ENCODE data around the gene LAMTOR2.

Gene LAMTOR2

GRCh38 chr1:156079762-156080161, 25.2 kb downstream of the LAMTOR2 start:
- no peak for FAIRE-seq
- DNase-seq (ENCODE audit: insufficient read length, low spot score) = no peak
- TF ChIP-seq POLR2A (IDR thresholded peaks at IDR 0.05; ENCODE audit: low read depth, low read length) (no peak), PAX5 (IDR thresholded peaks at IDR 0.05; ENCODE audit: insufficient read depth, low read length, severe bottlenecking) (no peak), POLR2AphosphoS5 (IDR thresholded peaks at IDR 0.05; ENCODE audit: low read depth, low read length) (no peak), TAF1 (IDR thresholded peaks at IDR 0.05; ENCODE audit: low read depth, low read length) (no peak), SPI1 (IDR thresholded peaks at IDR 0.05; ENCODE audit: low read depth, low read length) (no peak)

GRCh38 chr1:156080241-156080862, 25.8 kb downstream of the LAMTOR2 start:
- no peak for DNase-seq (ENCODE audit: insufficient read length, low spot score)
- no peak for FAIRE-seq
- no peak for TF ChIP-seq POU2F2 (IDR thresholded peaks at IDR 0.05; ENCODE audit: low read depth, low read length)

GRCh38 chr1:156080863-156081179, 26.2 kb downstream of the LAMTOR2 start:
- TF ChIP-seq POLR2A (IDR thresholded peaks at IDR 0.05; ENCODE audit: low read depth, low read length) = no peak
- TF ChIP-seq SPI1 (IDR thresholded peaks at IDR 0.05; ENCODE audit: low read depth, low read length) = no peak
- TF ChIP-seq PAX5 (IDR thresholded peaks at IDR 0.05; ENCODE audit: insufficient read depth, low read length, severe bottlenecking) = no peak
- TF ChIP-seq POU2F2 (IDR thresholded peaks at IDR 0.05; ENCODE audit: low read depth, low read length) = no peak
- no peak for TF ChIP-seq TAF1 (IDR thresholded peaks at IDR 0.05; ENCODE audit: low read depth, low read length)
- no peak for TF ChIP-seq POLR2AphosphoS5 (IDR thresholded peaks at IDR 0.05; ENCODE audit: low read depth, low read length)
- FAIRE-seq (no peak), DNase-seq (ENCODE audit: insufficient read length, low spot score) (no peak)

GRCh38 chr1:156081180-156081916, 26.8 kb downstream of the LAMTOR2 start:
- FAIRE-seq = no peak
- TF ChIP-seq POLR2A (IDR thresholded peaks at IDR 0.05; ENCODE audit: low read depth, low read length) (no peak), SPI1 (IDR thresholded peaks at IDR 0.05; ENCODE audit: low read depth, low read length) (no peak), TAF1 (IDR thresholded peaks at IDR 0.05; ENCODE audit: low read depth, low read length) (no peak), POU2F2 (IDR thresholded peaks at IDR 0.05; ENCODE audit: low read depth, low read length) (no peak), POLR2AphosphoS5 (IDR thresholded peaks at IDR 0.05; ENCODE audit: low read depth, low read length) (no peak), PAX5 (IDR thresholded peaks at IDR 0.05; ENCODE audit: insufficient read depth, low read length, severe bottlenecking) (no peak)
- DNase-seq (ENCODE audit: insufficient read length, low spot score) = no peak

- TF ChIP-seq PAX5 (IDR thresholded peaks at IDR 0.05; ENCODE audit: insufficient read depth, low read length, severe bottlenecking) (no peak), POU2F2 (IDR thresholded peaks at IDR 0.05; ENCODE audit: low read depth, low read length) (no peak), TAF1 (IDR thresholded peaks at IDR 0.05; ENCODE audit: low read depth, low read length) (no peak), POLR2A (IDR thresholded peaks at IDR 0.05; ENCODE audit: low read depth, low read length) (no peak), SPI1 (IDR thresholded peaks at IDR 0.05; ENCODE audit: low read depth, low read length) (no peak), POLR2AphosphoS5 (IDR thresholded peaks at IDR 0.05; ENCODE audit: low read depth, low read length) (no peak)
- no peak for DNase-seq (ENCODE audit: insufficient read length, low spot score)
- FAIRE-seq = no peak
Measured at GRCh38 chr1:156081917-156082308, 27.3 kb downstream of the LAMTOR2 start.

GRCh38 chr1:156082309-156083091, 27.9 kb downstream of the LAMTOR2 start, which contains the start of gene MEX3A:
TSS of gene MEX3A (minus strand) at chr1:156082465. CDS start at chr1:156081998, 467 bp downstream.
- FAIRE-seq = no peak
- TF ChIP-seq POLR2AphosphoS5 (IDR thresholded peaks at IDR 0.05; ENCODE audit: low read depth, low read length) = no peak
- TF ChIP-seq TAF1 (IDR thresholded peaks at IDR 0.05; ENCODE audit: low read depth, low read length) = no peak
- no peak for TF ChIP-seq SPI1 (IDR thresholded peaks at IDR 0.05; ENCODE audit: low read depth, low read length)
- TF ChIP-seq POU2F2 (IDR thresholded peaks at IDR 0.05; ENCODE audit: low read depth, low read length) = no peak
- no peak for TF ChIP-seq POLR2A (IDR thresholded peaks at IDR 0.05; ENCODE audit: low read depth, low read length)
- no peak for TF ChIP-seq PAX5 (IDR thresholded peaks at IDR 0.05; ENCODE audit: insufficient read depth, low read length, severe bottlenecking)
- peak; percentile 85 for DNase-seq (ENCODE audit: insufficient read length, low spot score)

- FAIRE-seq (no peak), DNase-seq (ENCODE audit: insufficient read length, low spot score) (no peak)
- TF ChIP-seq POLR2AphosphoS5 (IDR thresholded peaks at IDR 0.05; ENCODE audit: low read depth, low read length) = no peak
- no peak for TF ChIP-seq SPI1 (IDR thresholded peaks at IDR 0.05; ENCODE audit: low read depth, low read length)
- no peak for TF ChIP-seq PAX5 (IDR thresholded peaks at IDR 0.05; ENCODE audit: insufficient read depth, low read length, severe bottlenecking)
- TF ChIP-seq TAF1 (IDR thresholded peaks at IDR 0.05; ENCODE audit: low read depth, low read length) = no peak
Measured at GRCh38 chr1:156083800-156084790, 29.5 kb downstream of the LAMTOR2 start.

- FAIRE-seq (no peak), DNase-seq (ENCODE audit: insufficient read length, low spot score) (no peak)
- TF ChIP-seq PAX5 (IDR thresholded peaks at IDR 0.05; ENCODE audit: insufficient read depth, low read length, severe bottlenecking) (no peak), SPI1 (IDR thresholded peaks at IDR 0.05; ENCODE audit: low read depth, low read length) (no peak), TAF1 (IDR thresholded peaks at IDR 0.05; ENCODE audit: low read depth, low read length) (no peak), POLR2A (IDR thresholded peaks at IDR 0.05; ENCODE audit: low read depth, low read length) (no peak), POLR2AphosphoS5 (IDR thresholded peaks at IDR 0.05; ENCODE audit: low read depth, low read length) (no peak), POU2F2 (IDR thresholded peaks at IDR 0.05; ENCODE audit: low read depth, low read length) (no peak)
Measured at GRCh38 chr1:156086256-156086662, 31.7 kb downstream of the LAMTOR2 start.
